HepG2 (cell line): Measurements from ENCODE around the gene PLEKHA3. TPM values are rescaled to one million over a fixed set of nuclear protein-coding genes. Genes with fewer than 3 reads are reported as not detected.

Source experiments
- ESRRA ChIP-seq: sonication (generic); formaldehyde crosslinking; IDR thresholded peaks from 2 replicates; pipeline ENCODE4 v1.5.1; 2020; ENCODE audit warnings: mild to moderate bottlenecking, low read depth, missing genetic modification reagents
- MEIS1 ChIP-seq: sonication (generic); formaldehyde crosslinking; IDR thresholded peaks from 2 replicates; pipeline ENCODE4 v1.9.0; 2021; ENCODE audit warnings: mild to moderate bottlenecking, missing genetic modification reagents, moderate library complexity, borderline replicate concordance
- PRDM4 ChIP-seq: sonication (generic); formaldehyde crosslinking; IDR thresholded peaks from 2 replicates; pipeline ENCODE4 v1.9.0; 2021; ENCODE audit warnings: missing genetic modification reagents, borderline replicate concordance
- SPEN ChIP-seq: sonication (generic); formaldehyde crosslinking; IDR thresholded peaks from 2 replicates; pipeline ENCODE4 v1.5.1; 2020; ENCODE audit warnings: low read depth, mild to moderate bottlenecking, missing genetic modification reagents
- STAT6 ChIP-seq: sonication (generic); formaldehyde crosslinking; IDR thresholded peaks from 2 replicates; pipeline ENCODE4 v1.4.0; 2020; ENCODE audit warnings: missing genetic modification reagents, mild to moderate bottlenecking, borderline replicate concordance
- ZC3H4 ChIP-seq: sonication (generic); formaldehyde crosslinking; IDR thresholded peaks from 2 replicates; pipeline ENCODE4 v1.4.0; 2020; ENCODE audit warnings: missing genetic modification reagents, borderline replicate concordance
- ZNF367 ChIP-seq: sonication (generic); formaldehyde crosslinking; IDR thresholded peaks from 2 replicates; pipeline ENCODE4 v1.4.0; 2020; ENCODE audit warnings: missing genetic modification reagents, borderline replicate concordance
- ZNF563 ChIP-seq: sonication (generic); formaldehyde crosslinking; IDR thresholded peaks from 2 replicates; pipeline ENCODE4 v1.8.0; 2022; ENCODE audit warnings: mild to moderate bottlenecking, moderate library complexity, missing genetic modification reagents
- ZNF616 ChIP-seq: sonication (generic); formaldehyde crosslinking; IDR thresholded peaks from 2 replicates; pipeline ENCODE4 v1.5.0; 2020; ENCODE audit warnings: low read depth, mild to moderate bottlenecking, missing genetic modification reagents
- ZNF619 ChIP-seq: sonication (generic); formaldehyde crosslinking; IDR thresholded peaks from 2 replicates; pipeline ENCODE4 v1.4.0; 2020; ENCODE audit warnings: mild to moderate bottlenecking, missing genetic modification reagents
- ZNF710 ChIP-seq: sonication (generic); formaldehyde crosslinking; IDR thresholded peaks from 2 replicates; pipeline ENCODE4 v1.5.0; 2020; ENCODE audit warnings: mild to moderate bottlenecking, missing genetic modification reagents, borderline replicate concordance
- ZNF747 ChIP-seq: sonication (generic); formaldehyde crosslinking; IDR thresholded peaks from 2 replicates; pipeline ENCODE4 v1.8.1; 2023; ENCODE audit warnings: missing genetic modification reagents, mild to moderate bottlenecking, borderline replicate concordance
- ZNF766 ChIP-seq: sonication (generic); formaldehyde crosslinking; IDR thresholded peaks from 2 replicates; pipeline ENCODE4 v1.5.0; 2020; ENCODE audit warnings: missing genetic modification reagents, borderline replicate concordance
- ZZZ3 ChIP-seq: sonication (generic); formaldehyde crosslinking; IDR thresholded peaks from 2 replicates; pipeline ENCODE4 v1.4.0; 2020; ENCODE audit warnings: missing genetic modification reagents, mild to moderate bottlenecking, borderline replicate concordance
- polyA plus RNA-seq, 8 experiments: library from polyadenylated mRNA; depleted of rRNA in 3 of 8; stranded (reverse) in 7 of 8; unstranded in 1 of 8; fragments of >200 nt; fragmentation: Illumina TruSeq in 4 of 8; extraction: Trizol in 4 of 8; gene quantifications; 2 replicates each; pipeline versions ENCODE4 v1.2.1 to v1.2.3, GENCODE V29; 2011 to 2016; ENCODE audit warnings: low read depth in 4 of 8, missing spikeins in 1 of 8, mixed read lengths in 1 of 8; ENCODE audit not compliant: insufficient read depth in 1 of 8
- total RNA-seq, 5 experiments: library from RNA; depleted of rRNA; stranded (reverse); fragments of >200 nt; fragmentation: Illumina TruSeq; extraction: Trizol; gene quantifications; 2 replicates each; pipeline ENCODE4 v1.2.3, GENCODE V29; 2016; ENCODE audit warnings: low read depth in 1 of 5
- TF ChIP-seq, protein P1 (sequence below): IDR thresholded peaks from 2 replicates; pipeline ENCODE4 v1.6.1; 2018; ENCODE audit warnings: missing genetic modification reagents
- TF ChIP-seq, protein P2 (sequence below): IDR thresholded peaks from 2 replicates; pipeline ENCODE4 v1.6.1; 2018; ENCODE audit warnings: missing genetic modification reagents, mild to moderate bottlenecking, missing compliant biosample characterization
- TF ChIP-seq, protein P3 (sequence below): sonication (generic); formaldehyde crosslinking; IDR thresholded peaks from 2 replicates; pipeline ENCODE4 v1.9.0; 2021; ENCODE audit warnings: missing genetic modification reagents, borderline replicate concordance

PLEKHA3 gene
- total and polyA plus RNA-seq, 2 of the 13 experiments (the other 11 are each of a cell fraction or from before 2014, with no cell fraction given), result 11.7 to 23.1 TPM

GRCh38 chr2:178450774-178451525, 29.3 kb upstream of the PLEKHA3 start, which contains the start of the genes PJVK and PRKRA (continued):
- TF ChIP-seq PRDM4 (no peak), MEIS1 (CRISPR knock-in tag) (peak; percentile 85), ZC3H4 (no peak; the same call in 1 of the 2 replicates), ZNF367 (CRISPR knock-in tag) (no peak), ZNF710 (CRISPR knock-in tag) (peak; percentile 69; the same call in 1 of the 2 replicates), ESRRA (CRISPR knock-in tag) (peak; percentile 81), ZNF766 (CRISPR knock-in tag) (peak; percentile 57; the same call in 1 of the 2 replicates), ZNF563 (CRISPR knock-in tag) (peak; percentile 75), ZNF747 (CRISPR knock-in tag) (peak; percentile 95), SPEN (peak; percentile 78), ZNF619 (CRISPR knock-in tag) (peak; percentile 94), STAT6 (peak; percentile 10; the same call in 1 of the 2 replicates), ZNF616 (peak; percentile 90), ZZZ3 (CRISPR knock-in tag) (peak; percentile 31)
- TF ChIP-seq, protein P1, sequence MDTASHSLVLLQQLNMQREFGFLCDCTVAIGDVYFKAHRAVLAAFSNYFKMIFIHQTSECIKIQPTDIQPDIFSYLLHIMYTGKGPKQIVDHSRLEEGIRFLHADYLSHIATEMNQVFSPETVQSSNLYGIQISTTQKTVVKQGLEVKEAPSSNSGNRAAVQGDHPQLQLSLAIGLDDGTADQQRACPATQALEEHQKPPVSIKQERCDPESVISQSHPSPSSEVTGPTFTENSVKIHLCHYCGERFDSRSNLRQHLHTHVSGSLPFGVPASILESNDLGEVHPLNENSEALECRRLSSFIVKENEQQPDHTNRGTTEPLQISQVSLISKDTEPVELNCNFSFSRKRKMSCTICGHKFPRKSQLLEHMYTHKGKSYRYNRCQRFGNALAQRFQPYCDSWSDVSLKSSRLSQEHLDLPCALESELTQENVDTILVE (CRISPR knock-in tag), result peak; percentile 71
- TF ChIP-seq, protein P2, sequence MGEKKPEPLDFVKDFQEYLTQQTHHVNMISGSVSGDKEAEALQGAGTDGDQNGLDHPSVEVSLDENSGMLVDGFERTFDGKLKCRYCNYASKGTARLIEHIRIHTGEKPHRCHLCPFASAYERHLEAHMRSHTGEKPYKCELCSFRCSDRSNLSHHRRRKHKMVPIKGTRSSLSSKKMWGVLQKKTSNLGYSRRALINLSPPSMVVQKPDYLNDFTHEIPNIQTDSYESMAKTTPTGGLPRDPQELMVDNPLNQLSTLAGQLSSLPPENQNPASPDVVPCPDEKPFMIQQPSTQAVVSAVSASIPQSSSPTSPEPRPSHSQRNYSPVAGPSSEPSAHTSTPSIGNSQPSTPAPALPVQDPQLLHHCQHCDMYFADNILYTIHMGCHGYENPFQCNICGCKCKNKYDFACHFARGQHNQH (CRISPR knock-in tag), result peak; percentile 89
- TF ChIP-seq, protein P3, sequence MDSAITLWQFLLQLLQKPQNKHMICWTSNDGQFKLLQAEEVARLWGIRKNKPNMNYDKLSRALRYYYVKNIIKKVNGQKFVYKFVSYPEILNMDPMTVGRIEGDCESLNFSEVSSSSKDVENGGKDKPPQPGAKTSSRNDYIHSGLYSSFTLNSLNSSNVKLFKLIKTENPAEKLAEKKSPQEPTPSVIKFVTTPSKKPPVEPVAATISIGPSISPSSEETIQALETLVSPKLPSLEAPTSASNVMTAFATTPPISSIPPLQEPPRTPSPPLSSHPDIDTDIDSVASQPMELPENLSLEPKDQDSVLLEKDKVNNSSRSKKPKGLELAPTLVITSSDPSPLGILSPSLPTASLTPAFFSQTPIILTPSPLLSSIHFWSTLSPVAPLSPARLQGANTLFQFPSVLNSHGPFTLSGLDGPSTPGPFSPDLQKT (CRISPR knock-in tag), result no peak
